GM18867 (cell line): ENCODE results near the gene MARK2.

Experiments used
- ATAC-seq: cut with Tn5 transposase; IDR thresholded peaks from one replicate; pipeline ENCODE4 v1.9.1; 2021; ENCODE audit warnings: mild to moderate bottlenecking, moderate library complexity; ENCODE audit not compliant: unreplicated experiment

MARK2 gene

GRCh38 chr11:63879598-63880402 lies 40.9 kb downstream of the MARK2 start:
- no peak for ATAC-seq

GRCh38 chr11:63880403-63880790 lies 41.5 kb downstream of the MARK2 start:
- ATAC-seq = no peak

GRCh38 chr11:63882555-63883242 lies 43.8 kb downstream of the MARK2 start:
- ATAC-seq = no peak

DNA sequence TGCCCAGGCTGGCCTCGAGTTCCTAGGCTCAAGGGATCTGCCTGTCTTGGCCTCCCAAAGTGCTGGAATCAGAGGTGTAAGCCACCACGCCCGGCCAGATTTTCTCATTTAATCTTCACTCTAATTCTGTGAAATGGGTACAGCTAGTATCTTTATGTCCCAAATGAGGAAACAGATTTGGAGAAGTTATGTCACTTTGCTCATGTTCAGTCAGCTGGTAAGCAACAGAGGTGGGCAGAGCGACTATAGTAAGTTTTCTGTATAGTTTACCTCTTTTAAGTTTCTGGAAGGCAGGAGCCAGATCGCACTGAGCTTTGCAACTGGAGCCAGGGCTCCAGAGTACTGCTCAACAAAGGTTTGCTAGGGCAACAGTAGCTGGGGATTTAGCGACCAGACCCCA lies 44.9 kb downstream of the MARK2 start:
- ATAC-seq = no peak

- no peak for ATAC-seq
Observed at GRCh38 chr11:63884196-63884932, 45.5 kb downstream of the MARK2 start.

DNA sequence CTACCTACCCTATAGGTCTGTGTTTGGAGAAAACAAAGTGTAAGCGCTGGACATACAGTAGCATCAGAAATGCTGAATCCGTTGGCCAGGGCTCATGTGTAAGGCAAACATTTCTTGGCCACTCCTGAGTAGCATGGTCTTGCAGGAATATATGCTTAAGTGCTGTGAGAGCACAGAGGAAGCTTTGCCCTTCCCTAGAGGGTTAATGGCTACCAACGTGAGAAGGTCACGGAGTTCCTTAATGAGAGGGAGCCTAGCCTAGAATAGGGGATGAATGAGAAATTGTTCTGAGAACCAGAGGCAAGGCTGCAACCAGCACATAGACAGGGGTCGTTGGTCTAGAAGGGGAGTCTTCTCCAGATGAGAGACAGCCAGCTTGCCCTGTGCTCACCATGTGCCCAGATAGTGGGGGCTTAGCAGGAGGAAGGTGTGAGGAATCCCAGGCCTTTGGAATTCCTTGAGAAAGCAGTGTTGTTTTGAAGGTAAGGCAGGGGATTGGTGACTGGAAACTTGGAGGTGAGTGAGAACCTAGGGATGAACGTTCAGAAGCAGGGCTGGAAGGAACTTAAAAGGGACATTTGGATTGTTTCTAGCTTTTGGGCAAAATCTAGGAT lies 48.6 kb downstream of the MARK2 start:
- no peak for ATAC-seq

DNA sequence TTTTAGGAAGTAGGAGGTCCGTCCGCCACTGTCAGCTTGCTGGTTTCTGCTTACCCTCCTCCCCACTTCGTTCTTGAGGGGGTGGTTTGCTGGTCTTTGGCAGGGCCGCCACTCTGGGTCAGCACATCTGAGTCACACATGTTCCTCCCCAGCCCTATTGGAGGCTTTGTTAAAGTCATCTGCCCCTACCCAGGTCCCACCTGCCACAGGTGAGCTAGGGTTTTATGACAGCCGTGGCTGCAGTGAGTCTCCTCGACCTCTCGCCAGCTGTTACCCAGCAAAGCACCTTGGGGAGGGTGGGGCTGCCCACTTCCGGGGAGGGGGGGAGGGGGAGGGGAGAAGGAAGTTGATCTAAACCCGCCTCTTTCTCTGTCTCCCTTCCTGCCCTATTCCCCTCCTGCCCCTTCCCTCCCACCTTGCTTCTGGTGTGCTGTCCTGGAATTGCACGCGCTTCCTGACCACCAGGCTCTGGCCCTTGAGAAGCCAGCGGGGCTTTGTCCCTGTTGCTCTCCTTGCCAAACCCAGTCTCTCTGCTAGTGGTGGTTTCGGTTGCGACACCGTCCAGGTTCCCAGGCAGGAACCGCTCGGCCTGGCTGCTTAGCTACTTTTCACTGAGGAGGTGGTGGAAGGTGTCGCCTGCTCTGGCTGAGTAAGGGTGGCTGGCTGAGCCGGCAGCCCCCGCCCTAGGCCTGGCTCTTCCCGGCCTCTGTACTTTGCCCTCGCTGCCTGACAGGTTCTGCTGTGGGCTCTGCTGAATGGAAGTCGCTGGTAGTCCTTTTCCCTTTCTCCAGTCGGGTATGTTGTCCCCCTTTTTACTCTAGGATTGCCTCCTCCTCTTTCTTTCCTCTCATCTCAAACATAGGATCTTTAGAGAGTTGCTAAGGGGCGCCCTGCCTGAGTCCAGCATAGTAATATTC lies 49.5 kb downstream of the MARK2 start:
- ATAC-seq = no peak

GRCh38 chr11:63889344-63889743 lies 50.4 kb downstream of the MARK2 start:
- ATAC-seq = no peak

- ATAC-seq = no peak
Observed at GRCh38 chr11:63890368-63890767, 51.5 kb downstream of the MARK2 start.

DNA sequence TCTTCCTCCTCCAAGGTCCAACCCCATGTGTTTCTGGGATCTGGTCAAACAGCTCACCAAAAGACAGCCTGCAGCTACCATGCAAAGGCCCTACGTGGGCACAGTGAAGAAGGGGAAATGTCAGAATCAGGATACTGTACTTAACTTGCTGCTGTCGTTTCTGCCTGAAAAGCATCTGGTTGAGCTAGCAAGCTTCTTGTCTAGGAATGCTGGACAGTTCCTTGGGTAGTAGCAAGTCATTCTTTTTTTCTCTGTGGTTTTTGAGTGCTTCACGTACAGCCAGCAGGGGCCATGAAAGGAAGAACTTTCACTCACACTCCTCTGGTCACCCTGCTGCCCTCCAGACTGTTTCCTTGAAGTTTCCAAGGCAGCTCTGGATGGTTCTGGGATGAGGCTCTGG lies 53.3 kb downstream of the MARK2 start:
- no peak for ATAC-seq

- ATAC-seq = no peak
Observed at GRCh38 chr11:63893355-63893754, 54.4 kb downstream of the MARK2 start.

- no peak for ATAC-seq
Observed at GRCh38 chr11:63896071-63896470, 57.2 kb downstream of the MARK2 start.

- ATAC-seq = no peak
Observed at GRCh38 chr11:63897459-63898146, 58.7 kb downstream of the MARK2 start.

GRCh38 chr11:63901660-63902059 lies 62.8 kb downstream of the MARK2 start:
- ATAC-seq = no peak

GRCh38 chr11:63903884-63904283 lies 65.0 kb downstream of the MARK2 start:
- no peak for ATAC-seq

GRCh38 chr11:63904743-63905142 lies 65.8 kb downstream of the MARK2 start:
- ATAC-seq = no peak

DNA sequence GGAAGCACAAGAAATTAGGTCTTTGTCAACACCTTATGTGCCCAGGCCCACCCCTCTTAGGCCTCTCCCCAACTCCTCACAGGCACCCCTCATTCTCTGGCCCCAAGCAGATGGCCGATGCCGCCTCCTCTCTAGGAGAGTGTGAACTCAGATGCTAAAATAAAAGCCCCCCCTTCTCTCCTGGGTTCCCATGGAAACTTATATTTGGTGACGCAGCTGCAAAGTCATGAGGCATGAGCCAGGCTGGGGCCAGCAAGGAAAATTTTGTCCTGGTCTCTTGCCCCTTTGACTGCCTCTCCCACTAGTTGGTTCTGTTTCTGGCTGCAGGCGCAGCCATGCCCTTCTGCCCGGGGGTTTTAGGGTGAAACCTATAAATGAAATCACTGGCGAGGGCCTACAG lies 66.3 kb downstream of the MARK2 start:
- no peak for ATAC-seq

DNA sequence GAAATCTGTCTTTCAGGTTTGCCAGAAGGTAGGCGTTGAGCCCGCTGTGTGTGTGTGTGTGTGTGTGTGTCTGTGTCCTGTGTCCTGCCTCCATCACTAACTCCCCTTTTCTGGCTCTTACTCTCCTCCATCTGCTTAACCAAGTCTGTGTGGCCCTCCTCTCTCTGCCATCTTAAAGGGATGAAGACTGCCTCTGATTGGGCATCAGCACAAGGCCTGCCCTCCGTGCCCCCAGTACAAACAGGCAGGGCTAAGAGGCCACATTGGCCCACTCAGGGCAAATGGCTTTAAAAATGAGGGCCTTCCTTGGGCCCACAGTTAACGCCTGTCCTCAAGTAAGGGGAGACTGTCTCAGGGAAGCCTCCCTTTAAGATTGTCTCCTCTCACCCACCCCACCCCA lies 67.2 kb downstream of the MARK2 start:
- no peak for ATAC-seq

DNA sequence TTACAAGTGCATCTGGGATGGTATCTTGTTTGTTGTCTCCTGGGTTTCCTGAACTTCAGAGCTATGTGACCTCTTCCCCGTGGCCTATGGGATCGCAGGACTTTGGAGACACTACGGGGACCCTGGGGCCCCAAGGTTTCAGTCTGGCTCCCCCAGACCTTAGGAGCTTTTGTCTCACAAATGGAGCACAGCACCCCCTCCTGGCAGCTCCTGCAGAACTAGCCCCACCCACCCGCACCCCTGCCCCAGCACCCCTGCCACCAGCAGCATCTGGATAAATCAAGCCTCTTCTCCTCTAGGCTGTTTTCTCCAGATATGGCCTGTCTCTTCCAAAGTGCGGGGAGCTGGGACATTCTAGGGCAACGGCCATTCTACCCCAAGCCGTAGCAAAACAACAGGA lies 67.7 kb downstream of the MARK2 start:
- ATAC-seq = no peak

- ATAC-seq = no peak
Observed at GRCh38 chr11:63907063-63907462, 68.2 kb downstream of the MARK2 start.
